Measurements from ENCODE around the gene ACCS.

ACCS gene

GRCh38 chr11:44127130-44127529, 61.1 kb downstream of the ACCS start:
- Mint-ChIP-seq H3K36me3 (peaks cover 30% of the 10 kb centered on the region), H3K9me3 (no peaks in the 10 kb centered on the region), H3K27ac (no peak overlapping the region), H3K27me3 (no peaks in the 10 kb centered on the region), H3K4me1 (no peaks in the 10 kb centered on the region), H3K4me3 (no peak overlapping the region)

GRCh38 chr11:44128729-44129128, 62.7 kb downstream of the ACCS start:
- Mint-ChIP-seq H3K36me3 (peaks cover 31% of the 10 kb centered on the region), H3K27me3 (no peaks in the 10 kb centered on the region), H3K9me3 (no peaks in the 10 kb centered on the region), H3K4me3 (no peak overlapping the region), H3K4me1 (no peaks in the 10 kb centered on the region), H3K27ac (no peak overlapping the region)

- no peaks in the 10 kb centered on the region for H3K27me3 Mint-ChIP-seq
- H3K36me3 Mint-ChIP-seq, result peaks cover 37% of the 10 kb centered on the region
- no peak overlapping the region for H3K4me3 Mint-ChIP-seq
- H3K9me3 Mint-ChIP-seq, result no peaks in the 10 kb centered on the region
- no peaks in the 10 kb centered on the region for H3K4me1 Mint-ChIP-seq
- H3K27ac Mint-ChIP-seq, result no peak overlapping the region
Measured at GRCh38 chr11:44130751-44131150, 64.7 kb downstream of the ACCS start.

GRCh38 chr11:44133335-44133946, 67.4 kb downstream of the ACCS start:
- Mint-ChIP-seq H3K9me3 (no peaks in the 10 kb centered on the region), H3K27me3 (no peaks in the 10 kb centered on the region), H3K4me3 (no peak overlapping the region), H3K4me1 (no peaks in the 10 kb centered on the region), H3K36me3 (peaks cover 33% of the 10 kb centered on the region), H3K27ac (no peak overlapping the region)
